Activated CD4-positive, alpha-beta memory T cell treated with anti-CD3 and anti-CD28 coated beads for 36 hours (primary cell): ENCODE results near the gene PC. TPM values are rescaled to one million over a fixed set of nuclear protein-coding genes. Genes with fewer than 3 reads are reported as not detected.

Experiments
- CTCF ChIA-PET: fragments of 350-600 bp; sonication (Branson Sonifier 250); formaldehyde crosslinking; loops from one replicate; lab custom pipeline; 2021; ENCODE audit warnings: antibody characterized with exemption, inconsistent platforms; lab: Charles Lee
- POLR2A ChIA-PET: fragments of 350-600 bp; sonication (Branson Sonifier 250); formaldehyde crosslinking; loops from one replicate; lab custom pipeline; 2021; ENCODE audit warnings: antibody characterized with exemption; lab: Charles Lee
- DNase-seq: peaks from one replicate; pipeline ENCODE4 v3.0.0-alpha.2; 2020
- H3K27ac Mint-ChIP-seq: one replicate; pipeline ENCODE4 v1.8.0; 2021; ENCODE audit warnings: mixed read lengths
- H3K27me3 Mint-ChIP-seq: one replicate; pipeline ENCODE4 v1.8.0; 2021; ENCODE audit warnings: mixed read lengths
- H3K36me3 Mint-ChIP-seq: one replicate; pipeline ENCODE4 v1.8.0; 2021; ENCODE audit warnings: mixed read lengths
- H3K4me1 Mint-ChIP-seq: one replicate; pipeline ENCODE4 v1.8.0; 2021; ENCODE audit warnings: low read depth, mixed read lengths
- H3K4me3 Mint-ChIP-seq: one replicate; pipeline ENCODE4 v1.8.0; 2021; ENCODE audit warnings: mild to moderate bottlenecking, mixed read lengths
- H3K9me3 Mint-ChIP-seq: one replicate; pipeline ENCODE4 v1.8.0; 2021; ENCODE audit warnings: mixed read lengths
- intact Hi-C: fragments of 100-400 bp; cut with micrococcal nuclease; formaldehyde crosslinking; loops from one replicate; pipeline ENCODE4 v1.15.1; 2023
- total RNA-seq, 2 experiments: library from RNA; stranded (reverse); gene quantifications; one replicate each; pipeline ENCODE4 v1.2.3, GENCODE V29; 2021

The PC gene
- total RNA-seq, 2 experiments from 2014 or later = 13.1 to 15.3 TPM

DNA sequence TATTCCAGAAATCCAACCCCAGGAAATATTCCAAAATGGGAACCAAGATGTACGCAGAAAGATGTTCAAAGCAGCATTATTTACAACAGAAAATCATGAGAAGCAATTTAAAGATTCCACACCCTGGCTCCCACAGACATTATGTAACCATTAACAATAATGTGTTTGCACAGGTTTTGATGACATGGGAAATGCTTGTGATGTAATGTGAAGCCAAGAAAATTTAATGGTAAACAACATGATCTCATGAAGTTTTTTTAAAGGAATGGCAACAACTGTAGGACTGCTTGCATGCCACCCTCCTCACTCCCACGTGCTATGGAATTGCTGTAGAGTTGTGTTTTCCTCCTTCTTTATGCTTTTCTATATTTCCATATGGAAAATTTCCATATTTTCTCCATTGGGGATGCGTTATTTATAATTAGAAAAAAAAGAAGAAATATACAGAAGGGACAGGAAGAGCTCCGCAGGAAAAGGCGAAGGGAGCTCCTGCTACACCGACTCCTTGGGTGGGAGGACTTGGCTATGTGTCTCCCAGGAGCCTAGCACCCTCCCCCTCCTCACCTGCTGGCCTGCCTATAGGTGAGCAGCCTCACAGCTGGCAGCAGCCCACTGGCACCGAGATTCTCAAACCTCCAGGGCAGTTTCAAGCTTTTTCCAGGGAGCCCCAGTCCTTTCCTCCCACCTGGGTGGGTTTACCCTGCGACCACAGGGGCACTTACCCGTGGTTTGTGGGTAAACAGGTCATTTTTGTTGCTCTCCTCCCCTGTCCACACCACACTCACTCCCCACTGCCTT is 80.4 kb downstream of the PC start:
- CTCF ChIA-PET = interaction anchor here (1.3 kb wide), 1 partner anchor 10 kb away, joined by 3 read pairs; no protein-coding TSS in a partner anchor
- POLR2A ChIA-PET = no interaction called here
- intact Hi-C loops = no loop called here
- no peaks in the 10 kb centered on the region for H3K27me3 Mint-ChIP-seq
- H3K27ac Mint-ChIP-seq = no peak overlapping the region
- H3K4me3 Mint-ChIP-seq = no peak overlapping the region
- H3K9me3 Mint-ChIP-seq = no peaks in the 10 kb centered on the region
- H3K4me1 Mint-ChIP-seq = peaks cover 16% of the 10 kb centered on the region
- no peaks in the 10 kb centered on the region for H3K36me3 Mint-ChIP-seq
- no peak for DNase-seq

DNA sequence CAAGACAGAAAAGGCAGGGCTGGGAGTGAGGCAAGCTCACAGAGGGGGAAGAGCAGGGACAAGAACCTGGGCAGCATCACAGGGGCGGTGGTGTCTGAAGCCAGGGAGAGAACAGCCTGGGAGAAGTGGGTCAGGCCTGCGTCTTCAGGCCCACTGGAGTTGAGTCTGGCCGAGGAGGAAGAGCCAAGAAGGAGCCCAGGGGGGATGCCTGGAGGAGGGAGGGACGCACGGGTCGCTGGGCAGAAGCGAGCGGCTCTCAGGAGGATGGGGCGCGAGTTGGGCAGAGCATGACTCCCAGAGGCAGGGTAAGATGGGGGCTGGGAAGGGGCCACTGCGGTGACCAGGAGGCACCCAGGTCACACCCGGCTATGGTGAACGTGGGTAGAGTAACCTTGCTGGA is 82.8 kb downstream of the PC start:
- POLR2A ChIA-PET = no interaction called here
- no peak overlapping the region for H3K27ac Mint-ChIP-seq
- H3K4me1 Mint-ChIP-seq = peaks cover 6% of the 10 kb centered on the region
- no peak overlapping the region for H3K4me3 Mint-ChIP-seq
- DNase-seq = no peak
- no peaks in the 10 kb centered on the region for H3K9me3 Mint-ChIP-seq
- no peaks in the 10 kb centered on the region for H3K27me3 Mint-ChIP-seq
- CTCF ChIA-PET = interaction anchor here (0.6 kb wide), 1 partner anchor 8 kb away, joined by 3 read pairs; no protein-coding TSS in a partner anchor
- no peaks in the 10 kb centered on the region for H3K36me3 Mint-ChIP-seq
- intact Hi-C loops = no loop called here

DNA sequence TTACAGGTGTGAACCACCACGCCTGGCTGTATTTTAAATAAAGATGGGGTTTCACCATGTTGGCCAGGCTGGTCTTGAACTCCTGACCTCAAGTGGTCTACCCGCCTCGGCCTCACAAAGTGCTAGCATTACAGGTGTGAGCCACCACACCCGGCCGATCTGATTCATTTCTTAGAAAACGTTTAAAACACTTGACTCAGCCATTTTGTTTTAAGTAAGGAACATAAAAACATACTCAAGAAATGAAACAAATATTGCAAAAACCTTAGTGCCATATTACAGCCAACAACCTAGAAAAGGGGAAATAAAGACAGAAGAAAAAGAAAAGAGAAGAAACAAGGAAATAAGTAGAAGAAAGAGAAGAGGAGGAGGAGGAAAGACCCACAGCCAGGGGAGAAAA is 84.0 kb downstream of the PC start:
- peaks cover 6% of the 10 kb centered on the region for H3K4me1 Mint-ChIP-seq
- CTCF ChIA-PET = no interaction called here
- intact Hi-C loops = no loop called here

DNA sequence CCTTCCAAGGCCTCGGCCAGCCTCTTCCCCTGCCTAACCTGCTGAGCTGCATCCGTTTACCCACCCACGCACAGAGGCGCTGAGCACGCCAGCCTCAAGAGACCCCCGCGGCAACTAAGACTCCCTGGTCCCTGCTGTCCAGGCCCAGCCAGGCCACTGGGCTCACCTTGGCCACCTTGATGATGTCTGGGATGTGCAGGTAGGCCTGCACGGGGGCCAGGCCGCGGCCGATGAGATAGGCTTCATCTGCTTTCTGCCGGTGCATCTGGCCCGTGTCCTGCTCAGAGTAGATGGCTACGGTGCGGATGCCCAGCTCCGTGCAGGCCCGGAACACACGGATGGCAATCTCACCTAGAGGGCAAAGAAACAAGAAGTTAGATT is 86.7 kb downstream of the PC start:
- DNase-seq = no peak
- intact Hi-C loops = no loop called here
- Mint-ChIP-seq H3K27ac (no peak overlapping the region), H3K9me3 (no peaks in the 10 kb centered on the region), H3K36me3 (no peaks in the 10 kb centered on the region), H3K4me3 (no peak overlapping the region), H3K27me3 (no peaks in the 10 kb centered on the region), H3K4me1 (peaks cover 14% of the 10 kb centered on the region)
- POLR2A ChIA-PET = no interaction called here
- CTCF ChIA-PET = no interaction called here

More for the DNA sequence above, 84.0 kb downstream of the PC start:
- H3K4me3 Mint-ChIP-seq = no peak overlapping the region
- DNase-seq = no peak
- H3K9me3 Mint-ChIP-seq = no peaks in the 10 kb centered on the region
- no peak overlapping the region for H3K27ac Mint-ChIP-seq
- H3K36me3 Mint-ChIP-seq = no peaks in the 10 kb centered on the region
- H3K27me3 Mint-ChIP-seq = no peaks in the 10 kb centered on the region
- POLR2A ChIA-PET = no interaction called here

DNA sequence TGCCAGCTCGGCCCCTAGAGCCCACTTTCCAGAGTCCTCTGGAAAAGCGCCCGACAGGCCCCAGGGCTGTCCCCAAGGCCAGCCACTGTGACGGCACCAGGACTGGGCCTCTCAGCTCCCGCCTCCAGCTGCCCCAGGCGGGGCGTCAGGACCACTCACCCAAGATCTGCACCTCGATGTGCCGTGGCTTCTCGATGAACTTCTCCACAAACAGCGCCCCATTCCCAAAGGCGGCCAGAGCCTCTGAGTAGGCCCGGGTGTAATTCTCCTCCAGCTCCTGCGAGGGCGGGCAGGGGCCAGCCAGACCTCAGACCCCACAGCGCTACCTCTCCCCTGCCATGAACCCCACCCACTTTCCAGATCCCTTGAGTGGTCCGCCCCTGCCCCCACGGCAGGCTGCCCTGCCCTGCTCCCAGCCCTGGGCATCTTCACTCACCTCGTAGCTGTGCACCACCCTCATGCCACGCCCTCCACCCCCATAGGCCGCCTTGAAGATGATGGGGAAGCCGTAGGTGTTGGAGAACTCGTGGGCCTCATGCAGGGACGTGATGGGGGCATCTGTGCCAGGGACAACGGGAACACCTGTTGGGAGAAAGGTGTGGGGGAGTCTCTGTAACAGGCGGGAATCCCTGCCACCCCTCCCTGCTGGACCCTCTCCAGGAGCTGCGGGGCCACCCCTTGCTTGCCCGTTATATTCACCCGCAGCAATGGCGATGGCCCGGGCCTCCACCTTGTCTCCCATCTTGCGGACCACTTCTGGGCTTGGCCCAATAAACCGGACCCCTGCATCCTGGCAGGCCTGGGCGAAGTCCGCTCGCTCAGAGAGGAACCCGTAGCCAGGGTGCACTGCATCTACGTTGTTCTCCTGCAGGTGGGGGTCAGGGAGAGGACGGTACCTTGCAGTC is 87.3 kb downstream of the PC start:
- ChIA-PET POLR2A (no interaction called here), CTCF (no interaction called here)
- Mint-ChIP-seq H3K27ac (no peak overlapping the region), H3K9me3 (no peaks in the 10 kb centered on the region), H3K27me3 (no peaks in the 10 kb centered on the region), H3K36me3 (no peaks in the 10 kb centered on the region), H3K4me3 (no peak overlapping the region), H3K4me1 (peaks cover 14% of the 10 kb centered on the region)
- intact Hi-C loops = no loop called here
- DNase-seq = no peak

DNA sequence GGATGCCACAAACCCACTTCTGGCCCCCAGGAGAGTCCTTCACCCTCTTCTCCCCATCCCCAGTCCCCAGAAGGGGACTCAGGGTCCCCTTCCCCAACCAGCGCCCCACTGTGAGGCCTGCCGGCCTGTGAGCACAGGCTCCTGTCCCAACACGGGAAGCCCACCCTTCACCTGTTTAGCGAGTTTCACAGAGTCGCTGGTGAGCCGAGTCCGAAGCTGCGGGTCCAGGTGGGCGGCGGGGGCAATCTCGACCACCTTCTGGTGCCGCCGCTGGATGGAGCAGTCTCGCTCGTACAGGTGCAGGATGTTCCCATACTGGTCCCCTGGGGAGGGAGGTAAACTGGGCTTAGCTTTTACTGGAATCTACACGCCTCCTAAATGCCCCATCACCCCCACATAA is 88.1 kb downstream of the PC start:
- ChIA-PET CTCF (interaction anchor here (1.4 kb wide), 1 partner anchor 13 kb away, joined by 4 read pairs; no protein-coding TSS in a partner anchor), POLR2A (no interaction called here)
- no peak overlapping the region for H3K27ac Mint-ChIP-seq
- intact Hi-C loops = no loop called here
- no peaks in the 10 kb centered on the region for H3K36me3 Mint-ChIP-seq
- H3K4me1 Mint-ChIP-seq = peaks cover 14% of the 10 kb centered on the region
- DNase-seq = no peak
- no peaks in the 10 kb centered on the region for H3K27me3 Mint-ChIP-seq
- H3K9me3 Mint-ChIP-seq = no peaks in the 10 kb centered on the region
- no peak overlapping the region for H3K4me3 Mint-ChIP-seq

DNA sequence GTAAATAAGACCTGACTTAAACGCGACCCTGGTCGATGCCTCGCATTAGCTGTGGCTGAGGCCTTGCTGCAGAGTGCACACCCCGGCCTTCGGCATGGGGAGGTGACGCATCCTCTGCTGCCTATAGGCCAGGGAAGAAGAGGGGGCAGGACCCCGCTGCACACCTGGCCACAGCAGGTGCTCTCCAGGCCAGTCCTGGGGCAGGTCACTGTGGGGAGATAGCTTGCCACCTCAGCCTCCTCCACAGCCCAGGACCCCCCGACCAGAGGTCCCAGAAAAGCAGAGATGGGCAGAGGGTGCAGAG is 88.7 kb downstream of the PC start:
- POLR2A ChIA-PET = no interaction called here
- H3K4me3 Mint-ChIP-seq = no peak overlapping the region

DNA sequence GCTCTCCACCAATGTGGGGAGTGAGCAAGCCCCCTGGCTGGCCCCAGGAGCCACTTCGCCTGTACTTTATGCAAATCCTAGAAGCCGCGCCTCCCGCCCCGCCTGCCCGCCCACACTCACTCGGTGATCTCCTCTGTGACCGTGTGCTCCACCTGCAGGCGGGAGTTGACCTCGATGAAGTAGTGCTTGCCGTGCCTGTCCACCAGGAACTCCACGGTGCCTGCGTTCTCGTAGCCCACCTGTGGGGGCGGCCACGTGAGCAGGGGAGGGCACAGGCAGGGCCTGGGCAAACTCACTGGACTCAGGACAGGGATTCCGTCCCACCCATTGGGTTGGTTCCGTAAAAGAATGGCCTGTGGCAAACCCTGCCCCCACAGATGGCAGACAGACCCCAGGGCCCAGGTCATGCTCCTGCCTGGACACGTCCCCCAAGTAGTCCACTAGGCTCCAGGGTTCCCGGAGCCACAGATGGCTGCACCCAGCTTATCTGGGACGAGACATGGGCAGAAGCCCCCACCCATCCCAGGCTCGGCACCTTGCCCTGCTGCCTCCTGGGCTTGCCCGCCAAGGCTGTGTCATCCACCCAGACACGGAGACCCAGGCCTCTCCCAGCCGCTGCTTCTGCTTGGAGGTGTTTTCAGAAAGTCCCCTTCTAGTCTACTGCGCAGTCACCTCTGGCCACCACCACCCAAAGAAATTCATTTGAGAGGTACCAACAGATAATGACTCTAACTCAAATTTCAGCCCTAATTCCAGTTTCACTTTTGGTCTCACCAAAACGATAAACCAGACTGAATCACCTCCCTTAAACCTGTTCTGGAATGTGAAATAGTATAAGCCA is 89.2 kb downstream of the PC start:
- Mint-ChIP-seq H3K4me1 (peaks cover 12% of the 10 kb centered on the region), H3K9me3 (no peaks in the 10 kb centered on the region), H3K36me3 (no peaks in the 10 kb centered on the region), H3K27ac (no peak overlapping the region), H3K4me3 (no peak overlapping the region), H3K27me3 (no peaks in the 10 kb centered on the region)
- intact Hi-C loops = no loop called here
- peak; percentile 92 for DNase-seq
- POLR2A ChIA-PET = no interaction called here
- CTCF ChIA-PET = interaction anchor here (1.4 kb wide), 1 partner anchor 15 kb away, joined by 4 read pairs; no protein-coding TSS in a partner anchor

More for the DNA sequence above, 88.7 kb downstream of the PC start:
- intact Hi-C loops = no loop called here
- H3K36me3 Mint-ChIP-seq = no peaks in the 10 kb centered on the region
- H3K27ac Mint-ChIP-seq = no peak overlapping the region
- no peaks in the 10 kb centered on the region for H3K9me3 Mint-ChIP-seq
- CTCF ChIA-PET = interaction anchor here (1.4 kb wide), 1 partner anchor 14 kb away, joined by 4 read pairs; no protein-coding TSS in a partner anchor
- H3K4me1 Mint-ChIP-seq = peaks cover 14% of the 10 kb centered on the region
- DNase-seq = no peak
- H3K27me3 Mint-ChIP-seq = no peaks in the 10 kb centered on the region

DNA sequence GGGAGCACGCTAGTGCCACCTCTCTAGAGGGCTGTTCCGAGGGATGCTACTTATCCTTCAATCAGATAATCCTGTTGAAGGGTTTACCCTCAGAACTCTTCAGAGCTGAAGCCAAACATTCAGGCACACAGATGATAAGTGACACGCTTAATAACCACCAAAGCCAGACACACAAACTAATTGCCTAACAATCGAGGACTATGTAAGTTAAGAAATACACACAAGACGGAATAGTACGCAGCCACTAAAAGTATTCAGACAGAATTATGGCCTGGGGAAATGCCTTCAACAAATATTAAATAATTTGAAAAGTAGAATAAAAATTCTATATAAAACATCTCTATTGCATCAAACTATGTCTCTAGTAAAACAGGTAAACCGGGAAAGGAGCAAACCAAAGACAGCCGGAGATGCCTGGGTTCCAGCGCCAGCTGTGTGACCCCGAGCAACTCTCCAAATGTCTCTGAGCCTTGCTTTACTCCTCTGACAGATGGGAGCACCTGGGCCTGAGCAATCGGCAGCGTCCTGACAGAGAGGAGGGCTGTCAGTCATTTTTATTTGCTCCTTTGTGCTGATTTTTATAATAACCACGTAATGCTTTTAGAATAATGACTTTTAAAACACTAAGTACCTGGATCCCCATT is 90.0 kb downstream of the PC start:
- Mint-ChIP-seq H3K9me3 (no peaks in the 10 kb centered on the region), H3K27ac (no peak overlapping the region), H3K4me1 (peaks cover 12% of the 10 kb centered on the region), H3K4me3 (no peak overlapping the region), H3K27me3 (no peaks in the 10 kb centered on the region), H3K36me3 (no peaks in the 10 kb centered on the region)
- POLR2A ChIA-PET = no interaction called here
- intact Hi-C loops = no loop called here
- DNase-seq = no peak
- CTCF ChIA-PET = no interaction called here

DNA sequence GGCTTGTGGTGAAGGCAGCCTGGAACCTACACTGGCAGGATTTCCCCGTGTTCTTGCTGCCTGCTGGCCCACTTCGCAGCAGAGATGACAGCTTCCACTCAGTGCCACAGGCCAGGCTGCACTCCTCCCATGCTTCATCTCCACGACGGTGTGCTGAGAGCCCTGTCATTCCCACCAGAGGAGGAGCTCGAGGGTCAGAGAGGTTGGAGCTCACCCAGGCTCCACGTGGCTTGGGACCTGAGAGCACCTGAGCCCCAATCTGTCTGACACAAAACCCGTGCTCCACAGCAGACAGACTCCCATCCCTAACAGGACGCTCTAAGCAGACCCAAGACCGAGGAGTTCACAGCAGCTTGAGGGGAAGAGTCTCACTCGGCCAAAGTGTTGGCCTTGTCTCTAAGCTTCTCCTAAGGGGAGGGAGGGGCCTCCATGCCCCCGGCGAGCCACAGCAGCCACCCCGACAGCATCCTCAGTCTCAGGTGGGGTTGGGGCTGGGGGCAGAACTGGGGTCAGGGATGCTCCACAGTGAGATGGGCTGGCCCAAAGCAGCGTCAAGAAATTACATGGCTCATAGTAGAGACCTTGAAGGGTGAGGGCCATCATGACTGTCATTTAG is 90.7 kb downstream of the PC start:
- Mint-ChIP-seq H3K9me3 (no peaks in the 10 kb centered on the region), H3K27ac (no peak overlapping the region), H3K27me3 (no peaks in the 10 kb centered on the region), H3K36me3 (no peaks in the 10 kb centered on the region), H3K4me1 (peaks cover 12% of the 10 kb centered on the region), H3K4me3 (no peak overlapping the region)
- ChIA-PET POLR2A (no interaction called here), CTCF (interaction anchor here (1.2 kb wide), 1 partner anchor 10 kb away, joined by 3 read pairs; no protein-coding TSS in a partner anchor)
- no peak for DNase-seq
- intact Hi-C loops = no loop called here

DNA sequence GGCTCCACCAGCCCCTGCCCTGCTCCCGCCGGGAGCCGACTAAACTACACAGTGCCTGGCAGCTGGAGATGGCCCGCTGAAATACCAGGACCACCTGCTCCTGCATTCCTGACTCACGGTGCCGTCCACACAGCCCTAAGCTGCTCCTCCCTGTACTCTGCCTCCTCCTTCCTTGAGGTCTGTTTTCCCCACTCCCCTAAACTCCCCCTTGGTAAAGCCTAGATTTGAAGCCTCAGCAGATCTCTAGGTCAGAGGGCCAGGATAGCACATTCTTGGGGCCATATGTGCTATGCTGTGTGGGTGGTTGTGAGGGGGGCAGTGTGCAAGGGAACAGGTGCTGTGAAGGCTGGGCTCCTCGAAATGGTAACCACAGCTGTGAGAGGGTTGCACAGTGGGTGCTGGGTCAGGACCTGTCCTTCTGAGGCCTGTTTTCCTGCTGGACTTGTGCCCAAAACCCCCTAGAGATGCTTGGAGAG is 91.6 kb downstream of the PC start:
- H3K4me3 Mint-ChIP-seq = no peak overlapping the region
- ChIA-PET POLR2A (no interaction called here), CTCF (interaction anchor here (1.2 kb wide), 1 partner anchor 9 kb away, joined by 3 read pairs; no protein-coding TSS in a partner anchor)

More for the DNA sequence above, 91.6 kb downstream of the PC start:
- no peak for DNase-seq
- Mint-ChIP-seq H3K27ac (no peak overlapping the region), H3K9me3 (no peaks in the 10 kb centered on the region), H3K4me1 (peaks cover 12% of the 10 kb centered on the region), H3K27me3 (no peaks in the 10 kb centered on the region), H3K36me3 (no peaks in the 10 kb centered on the region)
- intact Hi-C loops = no loop called here
